Stimulated activated CD8-positive, alpha-beta memory T cell treated with anti-CD3 and anti-CD28 coated beads, Interleukin-12 subunit alpha, Interleukin-12 subunit beta, amount 100 ng/mL, for 1 hour (primary cell): ENCODE measurements around the gene RPRD2.
"Not testable (repeated sequence)": the region's sequence is repeated elsewhere in the genome, so short reads cannot be mapped to it uniquely, and the experiment has no call there.

Experiments used
- DNase-seq: peaks from one replicate; pipeline ENCODE4 v3.0.0-alpha.2; 2020; ENCODE audit warnings: low read depth

RPRD2 gene

GRCh38 chr1:150389650-150390049 lies 25.7 kb downstream of the RPRD2 start:
- no peak for DNase-seq

- no peak for DNase-seq
Measured at GRCh38 chr1:150392627-150393026, 28.7 kb downstream of the RPRD2 start.

- not testable (repeated sequence) for DNase-seq
Measured at GRCh38 chr1:150395115-150395514, 31.2 kb downstream of the RPRD2 start.

- no peak for DNase-seq
Measured at GRCh38 chr1:150397392-150398032, 33.6 kb downstream of the RPRD2 start.

GRCh38 chr1:150404465-150404864 lies 40.5 kb downstream of the RPRD2 start:
- DNase-seq, result no peak

GRCh38 chr1:150405660-150406059 lies 41.7 kb downstream of the RPRD2 start:
- no peak for DNase-seq

GRCh38 chr1:150406483-150406882 lies 42.5 kb downstream of the RPRD2 start:
- DNase-seq, result no peak

- DNase-seq, result no peak
Measured at GRCh38 chr1:150407330-150407729, 43.4 kb downstream of the RPRD2 start.

- DNase-seq, result no peak
Measured at GRCh38 chr1:150408800-150409199, 44.9 kb downstream of the RPRD2 start.

- no peak for DNase-seq
Measured at GRCh38 chr1:150409504-150410362, 45.8 kb downstream of the RPRD2 start.

- DNase-seq, result no peak
Measured at GRCh38 chr1:150410582-150411101, 46.7 kb downstream of the RPRD2 start.

GRCh38 chr1:150414592-150414991 lies 50.6 kb downstream of the RPRD2 start:
- no peak for DNase-seq

GRCh38 chr1:150415800-150416199 lies 51.9 kb downstream of the RPRD2 start:
- no peak for DNase-seq

- DNase-seq, result no peak
Measured at GRCh38 chr1:150420560-150421265, 56.8 kb downstream of the RPRD2 start.

- DNase-seq, result no peak
Measured at GRCh38 chr1:150422541-150422940, 58.6 kb downstream of the RPRD2 start.

- DNase-seq, result no peak
Measured at GRCh38 chr1:150429805-150430204, 65.9 kb downstream of the RPRD2 start.

GRCh38 chr1:150441121-150441520 lies 77.2 kb downstream of the RPRD2 start:
- DNase-seq, result no peak

- DNase-seq, result no peak
Measured at GRCh38 chr1:150444232-150444631, 80.3 kb downstream of the RPRD2 start.

GRCh38 chr1:150456146-150456647 lies 92.2 kb downstream of the RPRD2 start:
- DNase-seq, result no peak

- peak; percentile 51 for DNase-seq
Measured at GRCh38 chr1:150464422-150464826, 100.5 kb downstream of the RPRD2 start.

GRCh38 chr1:150466964-150467363 lies 103.0 kb downstream of the RPRD2 start:
- no peak for DNase-seq

- DNase-seq, result no peak
Measured at GRCh38 chr1:150469291-150469690, 105.3 kb downstream of the RPRD2 start.
